Prostate gland (tissue), 2 donors: ENCODE data around the gene ADGRB3.

ENCODE experiments used
- CTCF ChIP-seq, 4 experiments: fragments of 200-600 bp in 2 of 4; fragments of 450-650 bp in 2 of 4; sonication (generic) in 2 of 4; IDR thresholded peaks; 1 replicate in 3 of 4; 2 replicates in 1 of 4; pipeline ENCODE4 v1.5.1; 2016 to 2019; ENCODE audit warnings: antibody characterized with exemption in 4 of 4, mild to moderate bottlenecking in 2 of 4, moderate library complexity in 2 of 4
- POLR2A ChIP-seq: fragments of 450-650 bp; IDR thresholded peaks from one replicate; pipeline ENCODE4 v1.6.1; 2016; ENCODE audit warnings: antibody characterized with exemption, mild to moderate bottlenecking

GRCh38 chr6:68779366-68779765 lies 144.3 kb downstream of the ADGRB3 start:
- TF ChIP-seq CTCF (IDR thresholded peaks at IDR 0.05) (no peak), POLR2A (no peak)
